Measurements from ENCODE around the gene IAH1. TPM values are rescaled to one million over a fixed set of nuclear protein-coding genes. Genes with fewer than 3 reads are reported as not detected.
"Not testable (repeated sequence)": the region's sequence is repeated elsewhere in the genome, so short reads cannot be mapped to it uniquely, and the experiment has no call there.

The IAH1 gene
- total and polyA plus RNA-seq, 5 experiments from 2014 or later: 47.0 to 81.5 (median 61.8) TPM

DNA sequence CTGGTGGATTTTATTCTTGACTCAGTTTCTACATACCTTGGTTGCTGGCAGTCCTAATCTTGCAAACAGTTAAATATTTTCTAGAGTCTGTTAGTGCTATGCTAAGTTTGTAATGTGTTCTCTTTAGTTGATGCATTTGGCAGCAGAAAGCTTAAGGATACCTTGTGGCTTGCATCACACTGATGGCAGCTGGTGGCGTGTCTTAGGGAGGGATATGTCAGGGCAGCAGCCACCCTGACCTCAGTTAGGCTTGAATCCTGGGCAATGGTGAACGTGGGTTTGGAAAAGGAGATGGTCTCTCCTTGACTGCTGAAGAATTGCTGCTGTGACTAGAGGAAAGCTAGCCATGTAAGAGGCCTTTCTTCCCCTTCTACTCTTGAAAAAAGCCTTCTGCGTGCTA is 4.2 kb downstream of the IAH1 start:
- no peaks in the 10 kb centered on the region for H3K9me3 Mint-ChIP-seq
- peak overlapping the region in 6 of 10 donors; percentile 2 to 74 (median 30) for H3K27ac Mint-ChIP-seq
- peaks cover 0 to 62% (median 2%) of the 10 kb centered on the region in 3 donors for H3K36me3 Mint-ChIP-seq
- H3K4me1 Mint-ChIP-seq: peaks cover 16 to 52% (median 37%) of the 10 kb centered on the region in 4 donors
- H3K4me3 Mint-ChIP-seq: no peak overlapping the region
- POLR2A ChIA-PET: no interaction called here
- no peaks in the 10 kb centered on the region for H3K27me3 Mint-ChIP-seq
- DNase-seq (no peak), ATAC-seq (no peak)

DNA sequence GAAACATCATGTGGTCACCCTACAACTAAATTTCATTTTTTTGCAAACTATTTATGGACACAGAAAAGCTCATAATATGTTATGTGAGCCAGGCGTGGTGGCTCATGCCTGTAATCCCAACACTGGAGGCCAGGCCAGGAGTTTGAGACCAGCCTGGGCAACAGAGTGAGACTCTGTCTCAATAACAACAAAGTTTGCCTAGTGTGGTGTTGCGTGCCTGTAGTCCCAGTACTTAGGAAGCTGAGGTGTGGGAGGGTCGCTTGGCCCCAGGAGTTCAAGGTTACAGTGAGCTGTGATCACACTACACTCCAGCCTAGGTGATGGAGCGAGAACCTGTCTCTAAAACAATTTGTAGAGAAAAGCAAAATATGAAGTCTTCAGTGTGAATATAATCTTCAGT is 5.8 kb downstream of the IAH1 start:
- H3K9me3 Mint-ChIP-seq: no peaks in the 10 kb centered on the region
- no peaks in the 10 kb centered on the region for H3K27me3 Mint-ChIP-seq
- no peak overlapping the region for H3K4me3 Mint-ChIP-seq
- POLR2A ChIA-PET: no interaction called here
- peaks cover 16 to 47% (median 34%) of the 10 kb centered on the region in 4 donors for H3K4me1 Mint-ChIP-seq
- DNase-seq: no peak
- no peak for ATAC-seq
- peak overlapping the region in 5 of 10 donors; percentile 20 to 75 (median 63) for H3K27ac Mint-ChIP-seq
- H3K36me3 Mint-ChIP-seq: peaks cover 0 to 78% (median 6%) of the 10 kb centered on the region in 3 donors

DNA sequence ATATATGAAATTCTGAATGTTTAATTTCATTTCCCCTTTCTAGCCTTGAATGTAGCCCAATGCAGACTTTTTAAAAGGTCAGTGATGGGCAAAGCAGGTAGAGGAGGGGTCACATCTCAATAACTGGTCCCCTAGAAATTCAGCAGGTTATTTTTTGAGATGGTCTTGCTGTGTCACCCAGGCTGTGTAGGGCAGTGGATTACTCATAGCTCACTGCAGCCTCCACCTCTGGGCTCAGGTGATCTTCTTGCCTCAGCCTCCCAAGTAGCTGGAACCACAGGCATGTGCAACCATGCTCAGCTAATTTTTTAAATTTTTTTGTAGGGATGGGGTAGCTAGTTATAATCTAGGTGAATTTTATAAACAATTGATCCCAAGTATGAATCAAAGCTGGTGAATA is 8.8 kb downstream of the IAH1 start:
- H3K9me3 Mint-ChIP-seq: no peaks in the 10 kb centered on the region
- POLR2A ChIA-PET: no interaction called here
- no peak overlapping the region for H3K4me3 Mint-ChIP-seq
- H3K4me1 Mint-ChIP-seq: peaks cover 8 to 19% (median 14%) of the 10 kb centered on the region in 4 donors
- H3K36me3 Mint-ChIP-seq: peaks cover 0 to 96% (median 17%) of the 10 kb centered on the region in 3 donors
- H3K27ac Mint-ChIP-seq: peak overlapping the region in 3 of 10 donors; percentile 63 to 85 (median 75)
- no peak for DNase-seq
- H3K27me3 Mint-ChIP-seq: no peaks in the 10 kb centered on the region
- ATAC-seq: no peak

DNA sequence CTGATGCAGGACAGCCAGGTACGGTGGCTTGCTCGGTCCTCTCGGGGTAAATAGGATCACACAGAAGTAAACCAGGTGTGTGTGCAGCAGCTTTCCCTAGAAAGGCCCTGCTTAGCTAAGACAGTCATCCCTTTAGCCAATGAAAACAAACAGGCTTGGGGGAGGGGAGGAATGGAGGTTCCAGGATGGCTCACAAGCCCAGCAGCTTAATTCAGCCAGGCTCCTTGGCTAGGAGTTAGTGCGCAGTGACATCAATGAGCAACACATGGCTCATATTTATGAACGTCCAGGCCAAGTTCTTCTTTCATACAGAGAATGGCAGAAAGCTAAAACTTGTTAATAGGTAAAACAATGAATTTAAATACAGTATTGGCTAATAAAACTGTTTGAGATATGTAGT is 10.2 kb downstream of the IAH1 start:
- Mint-ChIP-seq H3K4me3 (no peak overlapping the region), H3K27me3 (no peaks in the 10 kb centered on the region), H3K36me3 (peaks cover 0 to 96% (median 18%) of the 10 kb centered on the region in 3 donors), H3K4me1 (peaks cover 0 to 9% (median 5%) of the 10 kb centered on the region in 4 donors), H3K27ac (peak overlapping the region in 1 of 10 donors; percentile 27), H3K9me3 (no peaks in the 10 kb centered on the region)
- POLR2A ChIA-PET: interaction anchor here (0.6 kb wide), 1 partner anchor 123 kb away, joined by 4 read pairs; no protein-coding TSS in a partner anchor
- no peak for DNase-seq
- no peak for ATAC-seq

DNA sequence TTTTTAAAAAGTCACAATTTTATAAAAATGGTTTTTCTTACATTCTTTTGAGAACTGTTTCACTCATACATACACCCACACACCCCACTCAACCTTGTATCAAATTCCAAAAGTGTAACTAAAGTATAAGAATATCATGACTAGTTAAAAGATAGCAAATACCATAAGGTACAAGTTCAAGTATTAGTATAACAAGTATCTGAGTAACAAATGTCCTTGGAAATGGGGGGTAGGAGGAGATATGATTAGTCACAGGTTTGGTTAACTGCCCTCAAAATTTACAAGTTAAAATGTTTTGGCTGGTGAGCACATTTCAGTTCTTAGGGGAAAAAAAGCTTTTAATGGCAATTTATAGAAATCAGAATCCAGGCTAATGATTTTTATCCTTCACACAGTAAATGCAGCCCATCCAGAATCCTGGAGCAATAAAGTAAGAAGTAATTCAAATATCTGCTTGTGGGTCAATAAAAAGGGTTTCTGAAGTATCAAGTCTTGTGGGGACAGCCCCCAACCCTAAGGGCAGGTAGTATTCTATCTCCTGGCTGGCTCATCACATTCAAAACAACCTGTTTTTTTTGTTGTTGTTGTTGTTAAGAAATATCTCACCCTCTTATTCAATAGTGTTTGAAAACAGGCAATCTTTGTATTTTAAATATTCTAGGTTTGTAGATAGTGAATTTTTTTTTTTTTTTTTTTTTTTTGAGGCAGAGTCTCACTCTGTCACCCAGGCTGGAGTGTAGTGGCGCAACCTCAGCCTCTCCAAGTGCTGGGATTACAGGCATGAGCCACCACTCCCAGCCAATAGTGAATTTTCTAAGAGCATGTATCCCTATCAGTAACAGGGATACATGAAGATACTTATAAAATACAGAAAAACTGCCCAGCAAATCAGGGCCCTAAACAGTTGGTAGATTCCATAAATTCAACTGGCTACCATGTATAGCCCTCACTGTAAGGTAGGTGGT is 14.5 kb downstream of the IAH1 start:
- H3K27ac Mint-ChIP-seq: peak overlapping the region in 8 of 10 donors; percentile 11 to 60 (median 34)
- no peak overlapping the region for H3K4me3 Mint-ChIP-seq
- H3K27me3 Mint-ChIP-seq: no peaks in the 10 kb centered on the region
- POLR2A ChIA-PET: interaction anchor here (0.7 to 1.5 kb wide), 2 partner anchors 13 to 225 kb away, joined by 3 read pairs; no protein-coding TSS in a partner anchor
- H3K36me3 Mint-ChIP-seq: peaks cover 0 to 96% (median 18%) of the 10 kb centered on the region in 3 donors
- ATAC-seq: no peak
- no peak for DNase-seq
- peaks cover 0 to 2% (median under 1%) of the 10 kb centered on the region in 4 donors for H3K4me1 Mint-ChIP-seq
- H3K9me3 Mint-ChIP-seq: no peaks in the 10 kb centered on the region

DNA sequence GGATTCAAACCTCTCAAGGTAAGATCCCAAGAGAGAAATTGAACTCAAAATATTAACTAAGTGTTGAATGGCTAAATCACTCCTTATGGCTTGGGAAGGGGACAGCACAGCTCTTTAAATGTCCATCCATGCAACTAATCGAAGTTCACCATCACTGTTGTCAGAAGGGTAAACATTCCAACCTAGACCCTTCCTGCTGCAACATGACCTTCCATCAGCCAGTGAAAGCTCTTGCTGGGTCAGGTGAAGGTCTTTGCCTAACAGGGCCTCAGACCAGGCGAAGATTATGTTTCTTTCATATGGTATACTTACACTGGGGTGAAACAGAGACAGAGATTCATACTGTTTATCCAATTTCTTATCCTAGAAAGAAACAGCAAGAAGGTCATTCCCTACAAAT is 16.4 kb downstream of the IAH1 start:
- Mint-ChIP-seq H3K4me1 (peaks cover 0 to 6% (median 2%) of the 10 kb centered on the region in 4 donors), H3K9me3 (no peaks in the 10 kb centered on the region), H3K36me3 (peaks cover 0 to 94% (median 11%) of the 10 kb centered on the region in 3 donors), H3K4me3 (no peak overlapping the region), H3K27me3 (no peaks in the 10 kb centered on the region), H3K27ac (peak overlapping the region in 8 of 10 donors; percentile 42 to 89 (median 68))
- DNase-seq (no peak), ATAC-seq (no peak)
- POLR2A ChIA-PET: interaction anchor here (0.6 to 1.1 kb wide), 2 partner anchors 17 to 1187 kb away, joined by 4 read pairs; no protein-coding TSS in a partner anchor

DNA sequence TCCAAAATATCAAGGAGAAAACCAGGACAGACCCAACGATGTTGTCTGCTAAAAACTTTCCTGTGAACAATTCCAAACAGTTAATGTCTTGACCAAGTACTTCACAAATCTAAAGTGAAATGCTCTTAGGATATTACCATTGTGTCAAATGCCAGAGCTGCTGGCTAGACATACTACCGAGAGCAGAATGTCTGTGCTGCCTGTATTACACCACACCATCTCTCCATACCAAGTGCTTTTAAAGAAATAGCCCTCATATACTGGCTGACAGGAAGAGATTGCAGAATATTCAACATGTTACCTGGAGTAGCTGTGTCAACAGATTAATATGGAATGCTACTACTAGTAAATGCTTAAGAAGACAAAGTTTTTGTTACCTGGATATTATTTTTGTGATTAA is 18.6 kb downstream of the IAH1 start:
- Mint-ChIP-seq H3K9me3 (no peaks in the 10 kb centered on the region), H3K27ac (peak overlapping the region in 6 of 10 donors; percentile 2 to 81 (median 37)), H3K4me3 (no peak overlapping the region), H3K36me3 (peaks cover 0 to 90% (median 4%) of the 10 kb centered on the region in 3 donors), H3K4me1 (peaks cover 0 to 6% (median 2%) of the 10 kb centered on the region in 4 donors), H3K27me3 (no peaks in the 10 kb centered on the region)
- ATAC-seq: no peak
- POLR2A ChIA-PET: interaction anchor here (1.5 kb wide), 1 partner anchor 19 kb away, joined by 5 read pairs; the partner anchor contains the start of gene IAH1
- DNase-seq: no peak

DNA sequence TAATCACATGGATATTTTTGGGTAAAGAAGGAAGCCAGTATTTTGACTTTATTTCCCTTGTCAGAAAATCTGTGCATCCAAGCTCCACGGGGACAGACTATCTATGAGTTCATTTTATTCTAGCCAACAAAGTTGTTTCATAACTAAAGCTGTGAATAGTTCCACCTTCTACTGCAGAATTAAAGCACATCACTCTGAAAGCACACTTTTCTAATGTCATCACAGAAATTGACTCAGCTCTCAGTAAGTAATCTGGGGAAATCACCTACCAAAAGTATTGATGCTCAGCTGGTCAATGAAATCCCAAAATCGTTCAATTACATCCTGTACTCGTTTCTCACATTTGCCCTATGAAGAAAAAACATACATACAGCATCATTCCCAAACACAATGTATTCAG is 19.1 kb downstream of the IAH1 start:
- DNase-seq: no peak
- Mint-ChIP-seq H3K36me3 (peaks cover 0 to 88% (median 2%) of the 10 kb centered on the region in 3 donors), H3K9me3 (no peaks in the 10 kb centered on the region), H3K27me3 (no peaks in the 10 kb centered on the region), H3K27ac (peak overlapping the region in 7 of 10 donors; percentile 12 to 61 (median 40)), H3K4me3 (no peak overlapping the region), H3K4me1 (peaks cover 0 to 6% (median 2%) of the 10 kb centered on the region in 4 donors)
- ATAC-seq: no peak
- POLR2A ChIA-PET: no interaction called here

DNA sequence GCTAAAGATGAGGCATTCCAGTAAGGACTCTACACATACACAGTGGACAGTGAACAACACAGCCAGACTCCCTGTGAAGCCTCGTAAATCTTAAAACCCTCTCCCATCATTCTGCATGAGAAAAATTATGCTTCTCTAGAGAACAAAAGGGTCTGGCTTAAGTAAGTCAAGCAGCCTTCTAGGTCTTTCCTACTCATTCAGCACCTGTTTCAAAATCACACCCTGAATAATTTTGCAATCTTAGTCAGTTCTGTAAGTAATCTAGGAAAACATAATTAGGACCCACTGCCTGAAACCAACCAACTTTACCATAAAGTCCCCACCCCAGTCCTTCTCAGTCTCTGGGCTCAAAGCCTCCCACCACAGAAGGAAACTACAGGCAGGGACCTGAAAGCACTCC is 19.7 kb downstream of the IAH1 start:
- peaks cover 0 to 6% (median 1%) of the 10 kb centered on the region in 4 donors for H3K4me1 Mint-ChIP-seq
- H3K27ac Mint-ChIP-seq: peak overlapping the region in 7 of 10 donors; percentile 20 to 89 (median 61)
- POLR2A ChIA-PET: no interaction called here
- H3K9me3 Mint-ChIP-seq: no peaks in the 10 kb centered on the region
- H3K27me3 Mint-ChIP-seq: no peaks in the 10 kb centered on the region
- ATAC-seq: no peak
- DNase-seq: no peak
- no peak overlapping the region for H3K4me3 Mint-ChIP-seq
- peaks cover 0 to 88% (median 2%) of the 10 kb centered on the region in 3 donors for H3K36me3 Mint-ChIP-seq

DNA sequence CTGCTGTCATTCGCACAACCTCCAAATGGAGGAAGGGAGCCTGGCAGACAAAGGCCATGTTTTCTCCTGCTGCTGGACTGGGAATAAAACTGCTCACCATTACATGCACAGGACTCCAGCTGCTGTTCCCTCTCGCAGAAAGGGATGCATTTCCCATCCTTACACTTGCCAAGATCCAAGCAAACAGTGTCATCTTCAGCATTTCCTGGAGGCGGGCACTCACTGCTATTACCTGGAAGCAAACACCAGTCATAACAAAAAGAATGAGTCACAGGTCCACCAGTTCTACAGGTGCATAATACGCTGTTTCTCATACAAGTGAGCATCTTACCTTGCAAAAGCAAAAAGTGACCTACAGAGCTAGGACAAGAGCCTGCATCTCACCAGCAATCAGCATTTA is 22.7 kb downstream of the IAH1 start:
- H3K36me3 Mint-ChIP-seq: peaks cover 0 to 84% (median 2%) of the 10 kb centered on the region in 3 donors
- no peak overlapping the region for H3K4me3 Mint-ChIP-seq
- H3K9me3 Mint-ChIP-seq: no peaks in the 10 kb centered on the region

DNA sequence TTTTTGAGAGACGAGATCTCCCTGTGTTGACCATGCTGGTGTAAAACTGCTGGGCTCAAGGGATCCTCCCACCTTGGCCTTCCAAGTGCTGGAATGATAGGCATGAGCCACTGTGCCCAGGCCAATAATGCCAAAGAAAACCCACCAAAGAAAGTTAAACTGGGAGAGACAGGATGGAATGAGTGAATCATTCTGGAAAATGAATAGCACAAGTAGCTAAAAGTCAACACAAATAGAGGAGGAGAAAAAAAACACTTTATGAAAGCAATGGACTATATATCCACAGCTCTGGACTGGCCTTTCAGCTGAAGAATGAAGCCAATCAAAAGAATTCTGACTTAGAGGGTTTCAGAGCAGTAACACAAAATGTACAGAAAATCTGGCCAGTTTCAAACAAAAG is 23.9 kb downstream of the IAH1 start:
- POLR2A ChIA-PET: no interaction called here
- Mint-ChIP-seq H3K27me3 (no peaks in the 10 kb centered on the region), H3K4me3 (no peak overlapping the region), H3K36me3 (peaks cover 0 to 85% (median 2%) of the 10 kb centered on the region in 3 donors), H3K4me1 (peaks cover 0 to 9% (median 0%) of the 10 kb centered on the region in 4 donors), H3K27ac (peak overlapping the region in 7 of 10 donors; percentile 13 to 69 (median 33)), H3K9me3 (no peaks in the 10 kb centered on the region)
- DNase-seq: no peak
- no peak for ATAC-seq

More for the DNA sequence above, 22.7 kb downstream of the IAH1 start:
- Mint-ChIP-seq H3K27me3 (no peaks in the 10 kb centered on the region), H3K27ac (peak overlapping the region in 9 of 10 donors; percentile 19 to 73 (median 37)), H3K4me1 (peaks cover 0 to 9% (median 0%) of the 10 kb centered on the region in 4 donors)
- ATAC-seq (no peak), DNase-seq (no peak)
- POLR2A ChIA-PET: no interaction called here

DNA sequence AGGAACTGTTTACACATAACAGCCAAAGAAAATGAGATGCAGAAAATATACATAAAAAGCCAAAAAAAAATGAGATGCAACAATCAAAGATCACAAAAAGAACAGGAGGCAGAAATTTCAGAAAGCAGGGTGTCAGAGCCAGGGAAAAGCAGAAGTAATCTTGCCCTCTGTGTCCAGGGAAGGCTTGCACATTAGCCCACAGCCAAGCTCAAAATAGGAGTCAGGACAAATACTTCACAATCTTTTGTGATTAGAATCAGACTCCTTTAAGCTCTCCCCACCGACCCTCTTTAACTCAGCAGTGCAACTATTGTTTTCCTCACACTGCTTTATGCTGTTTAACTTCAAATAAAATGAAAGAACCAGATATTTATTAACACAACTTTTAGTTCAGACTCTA is 34.6 kb downstream of the IAH1 start:
- H3K9me3 Mint-ChIP-seq: no peaks in the 10 kb centered on the region
- H3K4me1 Mint-ChIP-seq: peaks cover 0 to 5% (median 2%) of the 10 kb centered on the region in 4 donors
- H3K4me3 Mint-ChIP-seq: no peak overlapping the region
- H3K36me3 Mint-ChIP-seq: peaks cover 0 to 80% (median 24%) of the 10 kb centered on the region in 3 donors
- H3K27ac Mint-ChIP-seq: peak overlapping the region in 4 of 10 donors; percentile 3 to 56 (median 16)
- no peak for DNase-seq
- no peak for ATAC-seq
- no peaks in the 10 kb centered on the region for H3K27me3 Mint-ChIP-seq
- POLR2A ChIA-PET: interaction anchor here (0.6 kb wide), 1 partner anchor 57 kb away, joined by 5 read pairs; no protein-coding TSS in a partner anchor

DNA sequence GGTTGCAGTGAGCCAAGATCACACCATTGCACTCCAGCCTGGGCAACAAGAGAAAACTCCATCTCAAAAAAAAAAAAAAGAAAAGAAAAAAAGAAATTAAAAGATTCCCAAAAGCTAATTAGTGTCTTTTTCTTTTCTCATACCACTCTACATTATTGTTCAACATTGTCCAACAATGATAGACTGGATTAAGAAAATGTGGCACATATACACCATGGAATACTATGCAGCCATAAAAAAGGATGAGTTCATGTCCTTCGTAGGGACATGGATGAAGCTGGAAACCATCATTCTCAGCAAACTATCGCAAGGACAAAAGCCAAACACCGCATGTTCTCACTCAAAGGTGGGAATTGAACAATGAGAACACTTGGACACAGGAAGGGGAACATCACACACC is 39.6 kb downstream of the IAH1 start:
- DNase-seq, H3K27me3 Mint-ChIP-seq, H3K27ac Mint-ChIP-seq, POLR2A ChIA-PET, ATAC-seq, H3K4me3 Mint-ChIP-seq, H3K4me1 Mint-ChIP-seq, H3K9me3 Mint-ChIP-seq: not testable (repeated sequence)
- peaks cover 0 to 72% (median 29%) of the 10 kb centered on the region in 3 donors for H3K36me3 Mint-ChIP-seq

Data from naive thymus-derived CD8-positive, alpha-beta T cell (primary cell).